ENCODE measurements around the gene HDAC1.

GRCh38 chr1:32335535-32335789 is 43.6 kb downstream of the HDAC1 start:
- no peak for TF ChIP-seq POLR2A (IDR thresholded peaks at IDR 0.05; ENCODE audit: low read length)
- TF ChIP-seq GATA1 (IDR thresholded peaks at IDR 0.05; ENCODE audit: low read depth, low read length), result no peak

All from erythroblast (primary cell).